HPDE6-E6E7 (cell line): Measurements from ENCODE around the gene ACP7.
"Not testable (repeated sequence)": the region's sequence is repeated elsewhere in the genome, so short reads cannot be mapped to it uniquely, and the experiment has no call there.

Source experiments
- DNase-seq: peaks from one replicate; pipeline ENCODE4 v3.0.0; 2011; ENCODE audit warnings: missing footprints; ENCODE audit errors: extremely low spot score

ACP7 gene

DNA sequence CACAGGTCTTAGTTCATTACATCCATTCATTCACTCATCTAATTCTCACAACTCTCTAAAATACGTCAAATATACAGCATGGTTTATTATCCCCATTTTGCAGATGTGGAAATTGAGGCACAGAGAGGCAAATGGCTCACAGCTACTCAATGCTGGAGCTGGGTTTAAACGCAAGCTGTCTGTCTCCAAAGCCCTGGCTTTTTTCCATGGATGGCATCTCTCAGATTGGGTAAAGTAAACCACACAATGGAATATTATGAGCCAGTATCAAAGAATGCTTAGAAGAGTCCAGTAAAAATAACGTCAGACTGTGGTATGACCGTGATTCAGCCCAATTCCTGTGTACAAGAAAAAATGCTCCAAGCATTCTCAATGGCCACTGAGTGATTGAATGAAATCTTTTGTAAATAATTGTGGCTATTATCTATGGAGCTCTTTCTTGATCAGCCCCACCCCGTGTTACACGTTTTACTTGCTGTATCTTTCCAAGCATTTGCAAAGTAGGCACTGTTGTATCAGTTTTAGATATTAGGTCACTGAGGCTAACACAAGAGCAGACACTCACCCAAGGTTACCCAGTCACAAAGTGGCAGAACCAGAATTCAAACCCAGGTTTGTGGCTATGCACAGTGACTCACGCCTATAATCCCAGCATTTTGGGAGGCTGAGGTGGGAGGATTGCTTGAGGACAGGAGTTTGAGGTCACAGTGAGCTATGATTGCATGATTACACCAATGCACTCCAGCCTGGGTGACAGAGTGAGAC lies 5.5 kb upstream of the ACP7 start:
- DNase-seq, result peak; percentile 60

DNA sequence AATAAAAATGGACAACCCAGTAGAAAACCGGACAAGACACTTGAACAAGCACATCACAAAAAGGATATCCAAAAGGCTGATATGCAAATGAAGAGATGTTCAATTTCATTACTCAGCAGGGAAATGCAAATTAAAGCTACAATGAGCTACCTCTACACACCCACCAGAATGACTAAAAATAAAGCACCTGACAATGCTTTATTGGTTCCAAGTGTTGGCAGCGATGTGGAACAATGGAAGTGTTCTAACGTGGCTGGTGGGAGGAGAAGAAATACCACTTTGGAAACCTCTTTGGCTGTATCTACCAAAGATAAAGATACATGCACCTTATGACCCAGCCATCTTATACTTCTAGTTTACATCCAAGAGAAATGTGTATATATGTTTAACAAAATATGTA lies 3.7 kb upstream of the ACP7 start:
- no peak for DNase-seq

DNA sequence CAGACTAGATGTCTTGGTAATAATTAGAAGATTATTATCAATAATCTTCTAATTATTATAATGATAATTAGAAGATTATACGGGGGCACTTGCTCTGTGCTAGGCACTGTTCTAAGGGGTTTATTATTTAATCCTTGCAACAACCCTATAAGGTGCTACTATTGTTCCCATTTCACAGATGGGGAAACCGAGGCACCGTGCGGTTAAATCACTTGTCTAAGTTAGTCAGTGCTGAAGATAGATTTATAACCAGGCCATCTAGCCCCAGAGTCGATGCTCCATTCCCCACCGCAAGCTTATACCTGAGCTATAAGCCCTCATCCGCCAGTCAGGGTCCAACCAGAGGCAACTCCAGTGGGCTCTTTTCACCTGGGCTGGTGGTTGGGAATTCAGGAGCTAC lies 2.0 kb upstream of the ACP7 start:
- no peak for DNase-seq

DNA sequence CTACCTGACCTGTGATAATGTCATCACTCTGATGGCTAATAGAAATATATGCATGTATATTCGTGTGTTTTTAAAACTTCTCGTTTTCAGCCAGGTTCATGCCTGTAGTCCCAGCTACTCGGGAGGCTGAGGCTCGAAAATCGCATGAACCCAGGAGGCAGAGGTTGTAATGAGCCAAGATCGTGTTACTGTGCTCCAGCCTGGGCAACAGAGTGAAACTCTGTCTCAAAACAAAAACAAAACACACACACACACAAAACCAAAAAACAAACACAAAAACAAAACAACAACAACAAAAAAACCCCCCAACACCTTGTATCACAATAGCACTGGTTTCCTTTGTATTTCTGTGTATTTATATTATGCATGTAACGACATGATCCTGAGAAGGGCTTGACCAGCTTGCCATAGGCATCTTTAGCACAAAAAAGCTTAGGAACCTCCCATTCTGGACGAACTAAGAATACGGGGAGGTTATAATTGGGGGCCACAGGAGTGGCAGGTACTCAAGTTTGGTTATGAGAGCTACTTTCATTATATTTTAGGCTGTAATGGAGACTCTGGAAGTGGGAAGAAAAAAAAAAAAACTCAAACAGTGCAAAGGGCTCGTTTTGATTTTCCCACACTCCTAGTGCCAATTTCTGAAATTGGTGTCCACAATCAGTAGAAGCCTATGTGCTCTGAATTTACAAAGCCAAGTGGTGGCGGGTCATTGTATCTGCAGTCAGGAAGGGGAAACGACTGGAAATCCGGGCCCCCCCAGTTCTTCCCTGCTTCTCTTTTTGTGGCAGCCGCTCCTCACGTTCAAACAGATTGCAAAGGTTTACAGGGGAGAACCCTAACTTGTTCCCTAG lies 1.2 kb upstream of the ACP7 start:
- no peak for DNase-seq

DNA sequence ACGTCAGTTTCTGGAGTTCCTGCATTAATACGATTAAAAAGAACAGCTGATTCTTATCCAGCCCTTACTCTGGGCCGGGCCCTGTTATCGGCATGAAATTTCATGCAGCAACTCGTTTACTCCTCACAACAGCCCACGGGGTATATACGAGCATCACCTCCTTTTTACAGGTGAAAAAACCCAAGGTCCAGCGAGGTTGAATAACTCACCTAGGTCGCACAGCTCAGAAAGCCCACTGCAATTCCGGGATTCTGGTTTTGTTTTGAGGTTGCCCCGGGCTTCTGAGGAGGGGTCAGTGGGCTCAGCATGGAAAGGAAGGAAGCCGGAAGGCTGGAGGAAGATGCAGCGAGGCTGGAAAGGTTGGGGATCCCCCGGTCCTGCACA lies 577 bp upstream of the ACP7 start:
- DNase-seq, result no peak

DNA sequence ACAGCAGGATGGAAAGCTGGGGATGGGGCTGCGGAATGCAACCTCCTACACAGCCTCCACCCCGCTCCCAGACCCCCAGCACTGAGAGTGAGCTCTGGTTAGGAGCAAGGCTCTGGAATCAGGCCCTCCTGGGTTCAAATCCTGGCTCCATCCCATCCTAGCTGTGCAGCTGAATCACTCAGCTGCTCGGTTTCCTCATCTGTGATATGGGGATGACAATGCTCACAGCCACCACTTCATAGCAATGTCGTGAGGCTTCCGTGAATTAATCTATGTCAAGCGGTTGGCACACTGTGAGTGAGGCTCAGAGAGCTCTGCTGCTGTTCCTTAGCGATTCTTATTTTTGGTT lies 538 bp downstream of the ACP7 start:
- no peak for DNase-seq

DNA sequence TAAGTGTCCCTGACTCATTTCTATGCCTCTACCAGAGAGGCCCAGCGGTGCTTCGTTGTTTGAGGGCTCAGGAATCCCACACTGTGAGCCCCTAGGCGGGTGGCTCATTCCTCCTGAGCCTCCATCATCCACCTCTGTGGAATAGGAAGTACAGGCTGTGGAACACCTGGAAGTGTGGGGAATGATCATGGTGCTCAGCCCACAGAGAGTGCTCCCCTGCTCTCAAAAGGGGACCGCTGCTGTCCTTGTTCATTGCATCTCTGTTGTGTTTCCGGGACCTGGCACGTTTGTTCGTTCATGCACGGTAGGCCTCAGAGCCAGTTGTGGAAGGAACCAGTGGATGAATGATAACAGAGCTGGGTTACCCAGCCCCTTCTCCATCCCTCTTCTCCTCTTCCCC lies 1.2 kb downstream of the ACP7 start:
- no peak for DNase-seq

DNA sequence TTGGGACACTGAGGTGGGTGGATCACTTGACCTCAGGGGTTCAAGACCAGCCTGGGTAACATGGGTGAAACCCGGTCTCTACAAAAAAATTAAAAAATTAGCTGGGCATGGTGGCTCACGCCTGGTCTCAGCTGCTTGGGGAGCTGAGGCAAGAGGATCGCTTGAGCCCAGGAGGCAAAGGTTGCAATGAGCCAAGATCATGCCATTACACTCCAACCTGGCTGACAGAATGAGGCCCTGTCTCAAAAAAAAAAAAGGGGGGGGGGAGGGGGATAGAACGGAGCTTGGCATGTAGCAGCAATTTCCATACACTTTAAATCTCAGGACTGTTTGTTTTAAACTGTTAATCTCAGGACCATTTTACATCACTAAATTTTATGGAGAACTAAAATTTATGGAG lies 2.2 kb downstream of the ACP7 start:
- no peak for DNase-seq

DNA sequence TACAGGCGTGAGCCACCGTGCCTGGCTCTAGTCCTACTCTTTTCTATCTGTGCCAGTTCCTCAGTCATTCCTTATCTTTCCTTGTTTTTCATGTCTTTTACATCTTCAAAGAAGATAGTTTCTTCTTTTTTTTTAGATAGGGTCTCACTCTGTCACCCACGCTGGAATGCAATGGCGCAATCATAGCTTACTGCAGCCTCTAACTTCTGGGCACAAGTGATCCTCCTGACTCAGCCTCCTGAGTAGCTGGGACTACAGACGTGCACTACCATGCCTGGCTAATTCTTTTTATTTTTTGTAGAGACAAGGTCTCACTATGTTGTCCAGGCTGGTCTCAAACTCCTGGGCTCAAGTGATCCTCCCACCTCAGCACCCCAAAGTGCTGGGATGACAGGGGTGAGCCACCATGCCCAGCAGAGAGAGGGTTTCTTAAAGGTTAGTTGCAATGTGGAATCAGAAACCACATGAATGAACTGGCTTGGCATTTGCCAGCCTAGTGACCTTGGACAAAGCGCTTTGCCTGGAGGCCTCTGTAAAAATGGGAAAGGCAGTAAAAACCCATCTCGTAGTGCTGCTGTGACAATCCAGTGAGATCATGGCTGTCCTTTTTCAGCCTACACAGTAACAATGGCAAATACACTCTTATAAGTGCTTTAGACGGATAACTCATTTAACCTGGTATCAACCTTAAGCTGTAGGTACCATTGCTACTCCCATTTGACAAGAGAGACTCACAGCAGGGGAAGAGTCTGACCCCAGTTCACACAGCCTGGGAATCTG lies 3.9 kb downstream of the ACP7 start:
- DNase-seq, result no peak

DNA sequence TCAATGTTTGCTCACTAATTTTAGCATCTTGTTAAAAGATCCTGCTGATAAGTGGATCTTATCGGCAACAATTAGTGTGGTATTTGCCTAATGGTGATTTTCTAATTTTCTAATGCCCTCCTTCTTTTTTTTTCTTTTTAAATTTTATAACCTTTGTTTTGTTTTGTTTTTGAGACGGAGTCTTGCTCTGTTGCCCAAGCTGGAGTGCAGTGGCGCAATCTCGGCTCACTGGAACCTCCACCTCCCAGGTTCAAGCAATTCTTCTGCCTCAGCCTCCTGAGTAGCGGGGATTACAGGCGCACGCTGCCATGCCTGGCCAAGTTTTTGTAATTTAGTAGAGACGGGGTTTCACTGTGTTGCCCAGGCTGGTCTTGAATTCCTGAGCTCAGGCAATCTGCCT lies 5.8 kb downstream of the ACP7 start:
- not testable (repeated sequence) for DNase-seq

DNA sequence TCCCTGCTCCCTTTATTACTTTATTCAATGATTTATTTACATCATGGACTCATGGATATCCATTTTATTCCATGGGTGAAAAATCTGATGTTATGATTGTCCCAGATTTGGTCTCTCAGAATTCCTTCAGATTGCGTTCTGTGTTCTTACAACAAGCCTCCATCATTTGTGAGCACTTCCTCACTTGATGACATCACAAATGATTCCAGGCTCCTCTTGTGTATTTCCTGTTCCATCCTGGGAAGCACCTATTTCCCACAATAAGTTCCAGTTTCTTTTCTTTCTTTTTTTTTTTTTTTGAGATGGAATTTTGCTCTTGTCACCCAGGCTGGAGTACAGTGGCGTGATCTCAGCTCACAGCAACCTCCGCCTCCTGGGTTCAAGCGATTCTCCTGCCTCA lies 6.7 kb downstream of the ACP7 start:
- DNase-seq, result no peak

DNA sequence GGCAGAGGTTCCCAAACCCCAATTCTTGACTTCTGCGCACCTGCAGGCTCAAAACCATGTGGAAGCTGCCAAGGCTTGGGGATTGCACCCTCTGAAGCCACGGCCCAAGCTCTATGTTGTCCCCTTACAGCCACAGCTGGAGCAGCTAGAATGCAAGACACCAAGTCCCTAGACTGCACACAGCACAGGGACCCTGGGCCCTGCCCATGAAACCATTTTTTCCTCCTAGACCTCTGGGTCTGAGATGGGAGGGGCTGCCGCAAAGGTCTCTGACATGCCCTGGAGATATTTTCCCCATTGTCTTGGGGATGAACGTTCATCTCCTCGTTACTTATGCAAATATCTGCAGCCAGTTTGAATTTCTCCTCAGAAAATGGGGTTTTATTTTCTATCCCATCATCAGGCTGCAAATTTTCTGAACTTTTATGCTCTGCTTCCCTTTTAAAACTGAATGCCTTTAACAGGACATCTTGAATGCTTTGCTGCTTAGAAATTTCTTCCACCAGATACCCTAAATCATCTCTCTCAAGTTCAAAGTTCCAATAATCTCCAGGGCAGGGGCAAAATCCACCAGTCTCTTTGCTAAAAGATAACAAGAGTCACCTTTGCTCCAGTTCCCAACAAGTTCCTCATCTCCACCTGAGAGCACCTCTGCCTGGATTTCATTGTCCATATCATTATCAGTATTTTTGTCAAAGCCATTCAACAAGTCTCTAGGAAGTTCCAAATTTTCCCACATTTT lies 11.8 kb downstream of the ACP7 start:
- not testable (repeated sequence) for DNase-seq

DNA sequence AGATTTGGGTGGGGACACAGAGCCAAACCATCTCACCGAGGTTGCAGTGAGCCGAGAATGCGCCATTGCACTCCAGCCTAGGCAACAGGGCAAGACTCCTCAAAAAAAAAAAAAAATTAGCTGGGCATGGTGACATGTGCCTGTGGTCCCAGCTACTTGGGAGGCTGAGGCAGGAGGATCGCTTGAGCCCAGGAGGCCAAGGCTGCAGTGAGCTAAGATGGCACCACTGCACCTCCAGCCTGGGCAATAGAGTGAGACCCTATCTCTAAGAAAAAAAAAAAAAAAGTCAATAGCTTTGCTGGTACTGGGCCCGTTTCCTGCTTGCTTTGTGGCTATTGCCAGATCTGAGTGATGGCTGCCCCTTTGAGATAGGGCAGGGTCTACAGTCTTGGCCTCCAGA lies 13.1 kb downstream of the ACP7 start:
- DNase-seq, result no peak

DNA sequence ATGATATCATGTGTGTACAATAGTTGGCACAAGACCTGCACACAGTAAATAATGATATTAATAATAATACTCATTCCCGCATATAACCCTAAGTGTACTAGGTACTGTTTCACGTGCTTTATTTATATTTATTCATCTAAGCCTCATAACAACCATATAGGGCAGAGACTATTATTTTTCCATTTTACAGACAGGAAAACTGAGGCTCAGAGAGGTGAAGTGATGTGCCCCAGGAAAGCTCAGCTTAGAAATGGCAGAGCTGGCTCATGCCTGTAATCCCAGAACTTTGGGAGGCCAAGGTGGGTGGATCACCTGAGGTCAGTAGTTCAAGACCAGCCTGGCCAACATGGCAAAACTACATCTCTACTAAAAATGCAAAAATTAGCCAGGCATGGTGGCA lies 13.6 kb downstream of the ACP7 start:
- DNase-seq, result no peak

DNA sequence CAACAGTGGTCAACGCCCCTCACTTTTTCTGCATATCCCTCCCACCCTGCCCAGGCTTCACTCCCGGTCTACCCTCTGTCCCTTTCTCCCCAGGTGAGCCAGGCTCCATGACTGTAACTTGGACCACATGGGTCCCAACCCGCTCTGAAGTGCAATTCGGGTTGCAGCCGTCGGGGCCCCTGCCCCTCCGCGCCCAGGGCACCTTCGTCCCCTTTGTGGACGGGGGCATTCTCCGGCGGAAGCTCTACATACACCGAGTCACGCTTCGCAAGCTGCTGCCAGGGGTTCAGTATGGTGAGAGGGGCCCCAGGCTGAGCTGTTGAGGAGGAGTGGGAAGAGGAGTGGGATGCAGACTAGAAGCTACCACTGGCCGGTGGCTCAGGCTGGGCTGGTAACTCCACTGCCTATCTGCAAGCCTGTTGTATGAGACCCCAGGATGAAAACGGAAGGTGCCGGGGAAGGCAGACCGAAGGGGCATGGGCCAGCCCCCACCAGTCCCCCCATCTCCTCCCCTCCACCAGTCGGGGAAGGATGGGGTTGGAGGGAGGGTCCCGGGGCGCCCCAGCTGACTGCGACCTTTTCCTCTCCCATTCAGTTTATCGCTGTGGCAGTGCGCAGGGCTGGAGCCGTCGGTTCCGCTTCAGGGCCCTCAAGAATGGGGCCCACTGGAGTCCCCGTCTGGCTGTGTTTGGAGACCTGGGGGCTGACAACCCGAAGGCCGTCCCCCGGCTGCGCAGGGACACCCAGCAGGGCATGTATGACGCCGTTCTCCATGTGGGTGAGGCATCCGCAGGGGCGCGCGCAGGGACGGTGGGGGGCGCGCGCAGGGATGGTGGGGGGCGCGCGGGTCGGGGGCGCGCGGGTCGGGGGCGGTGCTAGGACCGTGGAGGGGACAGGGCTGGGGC lies 14.4 kb downstream of the ACP7 start:
- DNase-seq, result no peak

DNA sequence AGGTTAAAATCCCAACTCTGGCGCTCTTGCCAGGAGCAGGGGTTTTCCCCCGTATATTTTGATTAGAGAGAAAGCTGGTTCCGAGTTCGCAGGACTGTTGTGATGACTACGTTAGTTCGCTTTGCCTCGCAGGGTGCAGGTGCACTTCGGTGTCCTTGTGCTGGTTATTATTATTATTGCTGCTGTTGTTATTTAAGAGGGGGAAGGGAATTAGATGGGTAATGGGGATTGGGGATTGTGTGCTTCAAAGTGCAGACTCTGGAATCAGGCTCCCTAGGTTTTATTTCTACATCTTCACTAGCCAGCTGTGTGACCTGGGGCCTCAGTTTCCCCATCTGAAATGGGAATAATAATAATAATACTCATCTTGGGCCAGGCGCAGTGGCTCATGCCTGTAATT lies 15.2 kb downstream of the ACP7 start:
- no peak for DNase-seq

DNA sequence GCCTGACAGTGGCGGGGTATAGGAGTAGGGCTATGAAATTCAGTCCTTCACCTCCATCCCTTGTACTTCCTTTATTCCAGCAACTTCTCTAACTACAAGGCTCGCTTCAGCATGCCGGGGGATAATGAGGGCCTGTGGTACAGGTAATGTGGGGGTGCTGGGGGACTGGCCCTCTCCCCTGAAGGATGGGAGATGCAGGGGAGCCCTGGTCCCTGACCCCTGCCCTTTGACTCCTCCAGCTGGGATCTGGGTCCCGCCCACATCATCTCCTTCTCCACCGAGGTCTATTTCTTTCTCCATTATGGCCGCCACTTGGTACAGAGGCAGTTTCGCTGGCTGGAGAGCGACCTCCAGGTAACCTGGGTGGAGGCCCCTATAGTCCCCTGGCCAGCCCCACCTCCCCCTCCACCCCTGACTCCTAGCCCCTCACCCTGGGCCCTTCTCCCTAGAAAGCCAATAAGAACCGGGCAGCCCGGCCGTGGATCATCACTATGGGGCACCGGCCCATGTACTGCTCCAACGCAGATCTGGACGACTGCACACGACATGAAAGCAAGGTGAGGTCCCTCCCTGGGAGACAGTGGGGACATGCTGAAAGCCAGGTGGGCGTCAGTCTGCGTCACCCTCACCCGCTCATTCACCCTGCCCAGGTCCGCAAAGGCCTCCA lies 16.5 kb downstream of the ACP7 start:
- DNase-seq, result no peak

DNA sequence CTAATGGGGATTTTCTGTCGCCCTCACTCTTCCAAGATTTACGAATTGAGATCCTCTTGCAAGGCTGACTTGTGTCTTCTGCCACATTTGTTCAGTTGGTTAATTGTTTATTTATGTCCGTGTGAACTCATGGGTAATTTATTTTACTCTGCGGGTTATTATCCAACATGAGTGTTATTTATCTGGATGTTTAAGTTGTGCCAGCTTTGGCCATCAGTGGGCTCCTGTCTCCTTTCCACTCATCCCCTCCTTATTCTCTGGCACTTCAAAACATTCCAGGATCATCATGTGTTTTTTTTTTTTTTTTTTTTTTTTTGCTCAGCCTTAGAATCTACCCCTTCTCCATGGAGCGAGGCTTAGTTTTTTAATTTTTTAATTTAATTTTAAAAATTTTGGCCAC lies 19.0 kb downstream of the ACP7 start:
- no peak for DNase-seq

DNA sequence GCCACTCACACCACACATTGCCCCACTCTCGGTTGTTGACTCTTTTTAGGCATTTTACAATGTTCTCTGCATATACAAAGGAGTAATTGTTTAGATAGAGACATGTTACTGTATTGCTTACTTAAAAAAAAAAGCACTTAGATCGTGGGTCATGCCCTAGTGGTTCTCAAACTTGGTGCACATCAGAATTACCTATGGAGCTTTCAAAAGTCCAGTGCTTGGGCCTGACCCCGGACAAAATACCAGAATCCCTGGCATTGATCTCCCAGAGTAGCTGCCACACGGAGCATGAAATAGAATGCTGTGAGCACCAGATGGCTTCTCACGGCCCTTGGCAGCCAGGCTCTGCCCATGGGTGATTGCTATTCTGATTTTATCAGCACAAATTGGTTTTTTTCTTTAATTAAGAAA lies 20.0 kb downstream of the ACP7 start:
- DNase-seq, result no peak

DNA sequence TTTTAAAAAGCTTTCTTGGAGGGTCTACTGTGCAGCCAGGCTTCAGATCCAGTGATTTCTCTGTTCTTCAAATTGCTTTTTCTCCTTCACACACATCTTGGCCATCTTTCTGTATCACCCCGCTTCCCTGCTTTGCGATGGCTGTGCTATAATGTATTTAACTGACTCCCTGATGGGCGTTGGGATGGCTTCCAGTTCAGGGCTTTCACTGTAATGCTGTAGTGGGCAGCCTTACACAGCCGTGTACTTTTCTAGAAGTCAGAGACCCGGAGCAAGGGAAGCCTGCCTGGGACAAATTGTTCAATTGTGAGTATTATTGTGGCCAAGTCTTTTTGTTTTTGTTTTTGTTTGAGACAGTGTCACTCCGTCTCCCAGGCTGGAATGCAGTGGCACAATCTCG lies 22.0 kb downstream of the ACP7 start:
- DNase-seq, result no peak
